NB4 (cell line): ENCODE data around the gene ATG4C.

Experiments used
- CTCF ChIP-seq: IDR thresholded peaks from one replicate; pipeline ENCODE4 v1.5.1; 2012; ENCODE audit warnings: low read depth, low read length
- MAX ChIP-seq: IDR thresholded peaks from 2 replicates; pipeline ENCODE4 v1.6.1; 2011; ENCODE audit warnings: low read depth, low read length
- MYC ChIP-seq: IDR thresholded peaks from 2 replicates; pipeline ENCODE4 v1.6.1; 2011; ENCODE audit warnings: low read depth, low read length
- POLR2A ChIP-seq: IDR thresholded peaks from 2 replicates; pipeline ENCODE4 v1.6.1; 2011; ENCODE audit warnings: mild to moderate bottlenecking; ENCODE audit not compliant: insufficient read length; ENCODE audit errors: extremely low read depth

- TF ChIP-seq CTCF (no peak), POLR2A (no peak), MAX (no peak), MYC (no peak)
These were observed 49.6 kb downstream of the ATG4C start for GRCh38 chr1:62833529-62833928.
